ENCODE data around the gene GPR62. TPM values are rescaled to one million over a fixed set of nuclear protein-coding genes. Genes with fewer than 3 reads are reported as not detected.

Gene GPR62
- total and polyA plus RNA-seq, 2 donors from 2014 or later, result 0.09 to 0.41 TPM

- Histone ChIP-seq H3K4me3 (ENCODE audit: low read length in 3 of 3) (no peak overlapping the region), H3K9me3 (ENCODE audit: control insufficient read depth in 2 of 3, insufficient read depth in 1 of 3, low read length in 3 of 3) (no peaks in the 10 kb centered on the region), H3K4me1 (ENCODE audit: control insufficient read depth in 2 of 3, insufficient read depth in 2 of 3, low read depth in 1 of 3, low read length in 3 of 3) (peaks cover 0 to 13% (median 12%) of the 10 kb centered on the region in 3 donors), H3K27ac (ENCODE audit: low read depth in 2 of 2, low read length in 2 of 2) (no peak overlapping the region), H3K36me3 (ENCODE audit: control insufficient read depth in 2 of 3, insufficient read depth in 3 of 3, low read length in 3 of 3) (peaks cover 0 to 9% (median 4%) of the 10 kb centered on the region in 3 donors), H3K27me3 (ENCODE audit: control insufficient read depth, insufficient read depth, low read length) (no peaks in the 10 kb centered on the region), H3K9ac (ENCODE audit: low read length in 3 of 3) (no peak overlapping the region)
- TF ChIP-seq, protein P1, sequence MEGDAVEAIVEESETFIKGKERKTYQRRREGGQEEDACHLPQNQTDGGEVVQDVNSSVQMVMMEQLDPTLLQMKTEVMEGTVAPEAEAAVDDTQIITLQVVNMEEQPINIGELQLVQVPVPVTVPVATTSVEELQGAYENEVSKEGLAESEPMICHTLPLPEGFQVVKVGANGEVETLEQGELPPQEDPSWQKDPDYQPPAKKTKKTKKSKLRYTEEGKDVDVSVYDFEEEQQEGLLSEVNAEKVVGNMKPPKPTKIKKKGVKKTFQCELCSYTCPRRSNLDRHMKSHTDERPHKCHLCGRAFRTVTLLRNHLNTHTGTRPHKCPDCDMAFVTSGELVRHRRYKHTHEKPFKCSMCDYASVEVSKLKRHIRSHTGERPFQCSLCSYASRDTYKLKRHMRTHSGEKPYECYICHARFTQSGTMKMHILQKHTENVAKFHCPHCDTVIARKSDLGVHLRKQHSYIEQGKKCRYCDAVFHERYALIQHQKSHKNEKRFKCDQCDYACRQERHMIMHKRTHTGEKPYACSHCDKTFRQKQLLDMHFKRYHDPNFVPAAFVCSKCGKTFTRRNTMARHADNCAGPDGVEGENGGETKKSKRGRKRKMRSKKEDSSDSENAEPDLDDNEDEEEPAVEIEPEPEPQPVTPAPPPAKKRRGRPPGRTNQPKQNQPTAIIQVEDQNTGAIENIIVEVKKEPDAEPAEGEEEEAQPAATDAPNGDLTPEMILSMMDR (IDR thresholded peaks at IDR 0.05; ENCODE audit: borderline replicate concordance, extremely low read depth, insufficient read depth), result no peak
- peak in 2 of 5 donors; percentile 34 to 35 for DNase-seq
- intact Hi-C loops (cut with DNase I), result no loop called here
- no peak for FAIRE-seq
Measured at GRCh38 chr3:51945926-51946705, 9.1 kb upstream of the GPR62 start.

GRCh38 chr3:51946796-51947195 lies 8.4 kb upstream of the GPR62 start:
- no peak overlapping the region for H3K9ac ChIP-seq (ENCODE audit: low read length in 3 of 3)
- H3K4me3 ChIP-seq (ENCODE audit: low read length in 3 of 3), result no peak overlapping the region
- FAIRE-seq (no peak), DNase-seq (peak in 1 of 5 donors; percentile 34)
- TF ChIP-seq, protein P1 (IDR thresholded peaks at IDR 0.05; ENCODE audit: borderline replicate concordance, extremely low read depth, insufficient read depth), result no peak
- H3K4me1 ChIP-seq (ENCODE audit: control insufficient read depth in 2 of 3, insufficient read depth in 2 of 3, low read depth in 1 of 3, low read length in 3 of 3), result peaks cover 0 to 11% (median 10%) of the 10 kb centered on the region in 3 donors
- H3K36me3 ChIP-seq (ENCODE audit: control insufficient read depth in 2 of 3, insufficient read depth in 3 of 3, low read length in 3 of 3), result peaks cover 0 to 9% (median 4%) of the 10 kb centered on the region in 3 donors
- no peaks in the 10 kb centered on the region for H3K9me3 ChIP-seq (ENCODE audit: control insufficient read depth in 2 of 3, insufficient read depth in 1 of 3, low read length in 3 of 3)
- intact Hi-C loops (cut with DNase I), result no loop called here
- no peaks in the 10 kb centered on the region for H3K27me3 ChIP-seq (ENCODE audit: control insufficient read depth, insufficient read depth, low read length)
- H3K27ac ChIP-seq (ENCODE audit: low read depth in 2 of 2, low read length in 2 of 2), result no peak overlapping the region

DNA sequence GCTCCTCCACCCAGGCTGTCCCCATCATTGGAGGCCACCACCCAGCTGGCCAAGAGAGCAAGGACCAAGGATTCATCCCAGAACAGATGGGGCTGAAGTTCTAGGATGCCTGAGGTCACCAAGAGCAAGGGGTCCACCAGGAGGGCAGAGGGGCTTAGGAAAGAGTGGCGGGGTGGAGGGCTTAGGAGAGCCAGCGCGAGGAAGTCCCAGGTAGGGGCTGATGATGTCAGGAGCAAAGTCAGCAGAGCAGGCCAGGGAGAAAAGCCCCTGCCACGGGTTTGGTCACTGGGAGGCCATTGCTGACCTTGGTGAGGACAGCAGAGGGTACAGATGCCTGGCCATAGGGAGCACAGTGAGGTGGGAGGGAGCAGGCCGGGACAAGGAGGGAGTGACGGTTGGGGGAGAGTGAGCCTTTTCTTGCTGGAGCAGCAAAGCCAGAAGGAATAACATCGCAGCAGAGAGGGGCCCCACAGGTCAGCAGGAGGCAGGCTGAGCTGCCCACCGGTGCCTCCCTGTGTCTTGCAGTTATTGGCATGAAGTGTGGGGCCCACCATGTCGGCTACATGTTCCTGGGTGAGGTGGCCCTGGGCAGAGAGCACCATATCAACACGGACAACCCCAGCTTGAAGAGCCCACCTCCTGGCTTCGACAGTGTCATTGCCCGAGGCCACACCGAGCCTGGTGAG lies 7.8 kb upstream of the GPR62 start:
- no peaks in the 10 kb centered on the region for H3K9me3 ChIP-seq (ENCODE audit: control insufficient read depth in 2 of 3, insufficient read depth in 1 of 3, low read length in 3 of 3)
- peaks cover 0 to 10% (median 8%) of the 10 kb centered on the region in 3 donors for H3K4me1 ChIP-seq (ENCODE audit: control insufficient read depth in 2 of 3, insufficient read depth in 2 of 3, low read depth in 1 of 3, low read length in 3 of 3)
- H3K27ac ChIP-seq (ENCODE audit: low read depth in 2 of 2, low read length in 2 of 2), result no peak overlapping the region
- DNase-seq (peak in 2 of 5 donors; percentile 36 to 48), FAIRE-seq (no peak)
- peaks cover 0 to 9% (median 4%) of the 10 kb centered on the region in 3 donors for H3K36me3 ChIP-seq (ENCODE audit: control insufficient read depth in 2 of 3, insufficient read depth in 3 of 3, low read length in 3 of 3)
- H3K9ac ChIP-seq (ENCODE audit: low read length in 3 of 3), result no peak overlapping the region
- H3K27me3 ChIP-seq (ENCODE audit: control insufficient read depth, insufficient read depth, low read length), result no peaks in the 10 kb centered on the region
- intact Hi-C loops (cut with DNase I), result no loop called here
- no peak overlapping the region for H3K4me3 ChIP-seq (ENCODE audit: low read length in 3 of 3)
- TF ChIP-seq, protein P1 (IDR thresholded peaks at IDR 0.05; ENCODE audit: borderline replicate concordance, extremely low read depth, insufficient read depth), result no peak
